Measurements from ENCODE around the gene GYG1.
A peak's percentile ranks its signal among the peaks of the same experiment; 100 is the strongest.
"Not testable (repeated sequence)": the region's sequence is repeated elsewhere in the genome, so short reads cannot be mapped to it uniquely, and the experiment has no call there.

The GYG1 gene

DNA sequence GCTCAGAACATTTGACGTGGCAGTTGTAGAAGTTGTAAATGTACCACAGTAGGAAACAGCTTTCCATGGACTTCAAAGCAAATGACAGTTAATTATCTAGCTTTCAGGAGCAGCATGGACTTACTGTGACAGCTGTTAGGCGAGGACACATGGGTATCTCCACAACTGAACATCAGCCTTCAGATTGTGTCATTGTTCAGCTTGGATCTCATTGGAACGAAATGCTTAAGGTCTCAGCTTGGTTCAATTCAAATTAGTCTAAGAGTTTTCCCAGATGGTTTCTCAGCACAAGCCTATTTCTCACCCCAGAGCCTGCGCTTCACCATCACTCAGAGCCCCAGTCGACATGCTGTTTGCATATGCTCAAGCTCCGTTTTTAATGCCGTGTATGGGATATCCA, 21.1 kb upstream of the GYG1 start:
- Mint-ChIP-seq H3K9me3 (no peaks in the 10 kb centered on the region), H3K4me1 (no peaks in the 10 kb centered on the region), H3K4me3 (no peak overlapping the region), H3K27ac (no peak overlapping the region), H3K27me3 (no peaks in the 10 kb centered on the region), H3K36me3 (no peaks in the 10 kb centered on the region)

DNA sequence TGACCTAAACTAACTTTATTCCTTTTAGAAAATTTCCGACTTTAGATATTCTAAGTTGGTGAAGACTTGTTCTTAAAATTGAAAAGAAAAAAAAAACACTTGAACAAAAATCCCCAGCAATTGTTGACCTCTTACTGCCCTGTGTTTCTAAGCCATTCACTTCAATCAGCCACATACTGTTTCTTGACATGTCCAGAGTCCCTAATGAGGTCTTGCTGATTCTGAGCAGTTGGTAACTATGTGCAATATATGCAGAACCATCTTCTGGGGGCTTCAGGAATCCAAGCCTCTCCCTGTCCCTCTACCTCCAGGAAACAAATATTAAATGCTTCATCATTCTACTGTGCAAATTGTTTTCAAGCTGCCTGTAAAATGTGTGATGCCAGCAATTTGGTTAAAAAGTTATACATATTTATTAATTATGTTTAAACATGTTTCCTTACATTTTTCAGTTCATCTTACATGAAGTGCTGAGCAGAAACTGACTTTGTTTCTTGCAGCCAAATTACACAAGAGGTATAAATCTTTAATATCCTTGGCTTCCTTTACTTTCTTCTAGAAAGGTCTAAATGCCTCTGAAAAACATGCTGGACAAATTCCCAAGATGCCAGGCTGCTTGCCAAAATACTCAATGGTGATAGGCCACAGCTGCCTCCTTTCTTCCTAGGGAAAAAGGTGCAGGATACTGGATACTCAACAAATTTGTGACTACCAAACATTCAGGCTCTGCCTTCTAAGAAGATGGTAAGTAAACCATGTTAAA, 19.8 kb upstream of the GYG1 start:
- Mint-ChIP-seq H3K9me3 (no peaks in the 10 kb centered on the region), H3K4me3 (no peak overlapping the region), H3K4me1 (no peaks in the 10 kb centered on the region), H3K27ac (no peak overlapping the region), H3K36me3 (no peaks in the 10 kb centered on the region), H3K27me3 (no peaks in the 10 kb centered on the region)

DNA sequence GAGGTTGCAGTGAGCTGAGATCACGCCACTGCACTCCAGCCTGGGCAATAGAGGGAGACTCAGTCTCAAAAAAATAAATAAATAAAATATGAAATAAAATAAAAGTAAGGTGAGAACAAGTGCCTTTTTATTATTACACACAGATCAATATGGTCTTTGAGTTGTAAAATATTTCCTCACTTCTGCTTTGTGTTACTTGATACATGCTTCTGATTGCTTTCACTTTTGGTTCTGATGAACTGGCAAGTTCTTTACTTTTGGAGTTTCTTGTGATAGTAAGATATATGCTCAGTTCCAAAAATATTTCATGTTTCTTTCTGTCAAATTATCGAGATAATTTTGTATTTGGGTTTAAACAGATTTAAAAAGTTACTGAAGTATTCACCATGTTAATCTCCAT, 16.6 kb upstream of the GYG1 start:
- H3K4me1 Mint-ChIP-seq = no peaks in the 10 kb centered on the region

GRCh38 chr3:148975248-148975647, 16.1 kb upstream of the GYG1 start:
- H3K9me3 Mint-ChIP-seq = no peaks in the 10 kb centered on the region
- H3K4me3 Mint-ChIP-seq = no peak overlapping the region
- H3K4me1 Mint-ChIP-seq = no peaks in the 10 kb centered on the region
- no peak overlapping the region for H3K27ac Mint-ChIP-seq
- H3K36me3 Mint-ChIP-seq = no peaks in the 10 kb centered on the region
- H3K27me3 Mint-ChIP-seq = no peaks in the 10 kb centered on the region

More for the DNA sequence above, 16.6 kb upstream of the GYG1 start:
- Mint-ChIP-seq H3K4me3 (no peak overlapping the region), H3K27ac (no peak overlapping the region), H3K9me3 (no peaks in the 10 kb centered on the region), H3K27me3 (no peaks in the 10 kb centered on the region), H3K36me3 (no peaks in the 10 kb centered on the region)

DNA sequence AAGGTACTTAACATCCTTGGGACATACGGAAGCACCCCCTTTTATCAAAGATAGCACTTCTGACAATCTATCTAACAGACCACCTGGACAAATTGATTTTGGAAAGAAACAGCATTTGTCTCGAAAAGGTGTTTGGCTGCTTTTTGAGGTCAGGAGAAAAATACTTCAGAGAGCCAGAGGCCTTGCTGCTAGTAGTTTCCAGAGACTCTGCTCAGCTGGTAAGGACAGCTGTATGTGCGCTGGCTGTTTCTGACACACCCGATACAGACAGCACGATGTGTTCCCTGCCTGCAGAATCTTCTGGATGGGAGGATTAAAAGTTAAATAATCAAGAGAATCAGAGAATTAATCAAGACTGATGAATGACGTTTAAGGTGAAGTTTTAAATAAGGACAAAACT, 15.6 kb upstream of the GYG1 start:
- Mint-ChIP-seq H3K9me3 (no peaks in the 10 kb centered on the region), H3K27me3 (no peaks in the 10 kb centered on the region), H3K4me3 (no peak overlapping the region), H3K27ac (no peak overlapping the region), H3K4me1 (no peaks in the 10 kb centered on the region), H3K36me3 (no peaks in the 10 kb centered on the region)

- H3K4me3 Mint-ChIP-seq = no peak overlapping the region
- H3K4me1 Mint-ChIP-seq = no peaks in the 10 kb centered on the region
- H3K36me3 Mint-ChIP-seq = no peaks in the 10 kb centered on the region
- H3K27me3 Mint-ChIP-seq = no peaks in the 10 kb centered on the region
- H3K9me3 Mint-ChIP-seq = no peaks in the 10 kb centered on the region
- no peak overlapping the region for H3K27ac Mint-ChIP-seq
Observed at GRCh38 chr3:148981273-148981672, 10.1 kb upstream of the GYG1 start.

GRCh38 chr3:148987551-148987950, 3.8 kb upstream of the GYG1 start:
- not testable (repeated sequence) for H3K9me3 Mint-ChIP-seq, H3K27ac Mint-ChIP-seq, H3K4me3 Mint-ChIP-seq, H3K27me3 Mint-ChIP-seq, H3K36me3 Mint-ChIP-seq
- H3K4me1 Mint-ChIP-seq = peaks cover 12% of the 10 kb centered on the region

DNA sequence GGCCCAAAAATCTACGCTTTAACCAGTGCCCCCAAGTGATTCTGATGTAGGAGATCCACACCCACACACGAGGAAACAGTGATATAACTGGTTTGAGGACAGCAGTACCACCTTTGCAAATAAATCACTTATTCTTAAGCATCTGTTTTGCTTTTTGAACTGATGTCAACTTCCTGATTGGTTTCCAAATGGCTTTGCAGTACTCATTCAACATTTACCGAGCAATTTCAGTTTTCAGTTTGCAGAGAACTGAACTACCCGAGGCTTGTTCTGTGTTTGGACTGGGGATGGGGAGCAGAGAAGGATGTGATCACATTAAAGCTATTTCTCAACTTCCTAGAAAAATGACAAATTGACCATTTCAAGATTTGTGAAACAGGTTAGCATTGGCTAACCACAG, 1.1 kb upstream of the GYG1 start:
- Mint-ChIP-seq H3K36me3 (no peaks in the 10 kb centered on the region), H3K27ac (no peak overlapping the region), H3K4me3 (peak overlapping the region; percentile 84), H3K9me3 (no peaks in the 10 kb centered on the region), H3K27me3 (no peaks in the 10 kb centered on the region), H3K4me1 (peaks cover 24% of the 10 kb centered on the region)

- Mint-ChIP-seq H3K27ac (peak overlapping the region; percentile 93), H3K9me3 (no peaks in the 10 kb centered on the region), H3K27me3 (no peaks in the 10 kb centered on the region), H3K36me3 (peaks cover 3% of the 10 kb centered on the region), H3K4me1 (peaks cover 30% of the 10 kb centered on the region), H3K4me3 (peak overlapping the region; percentile 91)
Observed at GRCh38 chr3:148992027-148992634, 791 bp downstream of the GYG1 start.

DNA sequence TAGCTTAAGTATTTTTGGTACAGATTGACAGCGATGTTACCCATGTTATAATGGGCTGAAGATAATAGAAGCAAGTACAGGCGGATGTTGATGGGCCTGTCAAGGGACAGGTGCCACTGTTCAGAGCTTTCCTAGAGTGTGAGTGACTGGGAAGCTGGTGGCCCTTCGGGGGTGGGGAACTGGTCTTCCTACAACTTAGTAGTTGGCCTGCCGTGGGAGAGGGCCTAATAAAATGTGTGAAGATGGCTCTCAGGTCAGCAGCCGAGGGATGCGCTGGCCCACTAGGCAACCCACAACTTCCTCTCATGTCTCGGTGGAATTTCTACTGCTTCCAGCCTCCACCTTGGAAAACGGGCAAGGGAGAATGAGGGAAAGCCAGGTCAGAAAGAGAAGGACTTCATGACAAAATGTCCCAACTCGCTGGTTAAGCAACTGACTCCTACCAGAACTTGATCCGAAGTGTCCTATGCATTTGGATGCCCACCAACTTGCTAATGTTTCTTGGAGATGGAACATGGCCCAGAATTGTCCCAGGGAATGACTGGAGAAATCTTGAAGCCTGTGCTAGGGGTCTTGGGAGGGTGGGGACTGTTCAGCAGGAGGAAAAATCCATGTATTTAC, 1.4 kb downstream of the GYG1 start:
- H3K4me1 Mint-ChIP-seq = peaks cover 32% of the 10 kb centered on the region
- H3K36me3 Mint-ChIP-seq = peaks cover 3% of the 10 kb centered on the region
- H3K4me3 Mint-ChIP-seq = peak overlapping the region; percentile 91
- no peaks in the 10 kb centered on the region for H3K9me3 Mint-ChIP-seq
- H3K27ac Mint-ChIP-seq = peak overlapping the region; percentile 93
- no peaks in the 10 kb centered on the region for H3K27me3 Mint-ChIP-seq

DNA sequence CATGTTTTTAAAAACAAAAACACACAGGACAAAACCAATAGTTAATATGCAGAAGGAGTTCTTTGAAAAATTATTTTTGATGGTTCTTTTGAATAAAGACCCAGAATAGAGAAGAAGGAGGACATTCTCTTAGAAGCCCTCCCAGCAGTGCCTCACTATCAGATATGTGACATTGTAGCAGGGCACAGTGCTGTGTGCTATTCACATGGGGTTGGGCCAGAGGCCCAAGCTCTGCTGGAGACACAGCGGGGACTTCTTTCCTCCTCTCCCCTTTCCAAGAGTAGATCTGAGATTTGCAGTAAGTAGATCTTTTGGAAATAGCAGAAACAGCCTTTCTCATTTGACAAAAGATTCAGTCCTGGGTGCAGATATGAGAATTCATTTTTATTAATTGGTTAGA, 6.3 kb downstream of the GYG1 start:
- Mint-ChIP-seq H3K9me3 (no peaks in the 10 kb centered on the region), H3K27me3 (no peaks in the 10 kb centered on the region), H3K36me3 (peaks cover 7% of the 10 kb centered on the region), H3K27ac (no peak overlapping the region), H3K4me1 (peaks cover 48% of the 10 kb centered on the region), H3K4me3 (no peak overlapping the region)

DNA sequence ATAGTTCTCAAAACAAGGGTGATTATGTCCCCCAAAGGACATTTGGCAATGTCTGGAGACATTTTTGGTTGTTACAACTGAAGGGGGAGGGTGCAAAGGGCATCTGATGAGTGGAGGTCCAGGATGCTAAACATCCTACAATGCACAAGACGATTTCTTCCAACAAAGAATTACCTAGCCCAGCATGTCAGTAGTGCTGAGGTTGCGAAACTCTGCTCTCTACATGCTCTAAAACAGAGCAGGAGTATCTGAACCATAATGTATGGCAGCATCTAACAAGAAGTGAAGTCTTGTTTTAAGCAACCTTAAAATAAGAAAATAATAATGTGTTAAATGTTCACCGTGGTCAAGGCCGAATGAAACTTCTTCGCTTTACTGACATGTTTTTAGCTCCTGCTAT, 7.0 kb downstream of the GYG1 start:
- H3K36me3 Mint-ChIP-seq = peaks cover 7% of the 10 kb centered on the region
- H3K9me3 Mint-ChIP-seq = no peaks in the 10 kb centered on the region
- H3K4me3 Mint-ChIP-seq = no peak overlapping the region
- peaks cover 41% of the 10 kb centered on the region for H3K4me1 Mint-ChIP-seq
- H3K27ac Mint-ChIP-seq = peak overlapping the region; percentile 11
- H3K27me3 Mint-ChIP-seq = no peaks in the 10 kb centered on the region

- H3K9me3 Mint-ChIP-seq = no peaks in the 10 kb centered on the region
- H3K27me3 Mint-ChIP-seq = no peaks in the 10 kb centered on the region
- H3K4me1 Mint-ChIP-seq = peaks cover 36% of the 10 kb centered on the region
- H3K27ac Mint-ChIP-seq = peak overlapping the region; percentile 11
- H3K4me3 Mint-ChIP-seq = no peak overlapping the region
- peaks cover 7% of the 10 kb centered on the region for H3K36me3 Mint-ChIP-seq
Observed at GRCh38 chr3:148998715-148999423, 7.5 kb downstream of the GYG1 start.

DNA sequence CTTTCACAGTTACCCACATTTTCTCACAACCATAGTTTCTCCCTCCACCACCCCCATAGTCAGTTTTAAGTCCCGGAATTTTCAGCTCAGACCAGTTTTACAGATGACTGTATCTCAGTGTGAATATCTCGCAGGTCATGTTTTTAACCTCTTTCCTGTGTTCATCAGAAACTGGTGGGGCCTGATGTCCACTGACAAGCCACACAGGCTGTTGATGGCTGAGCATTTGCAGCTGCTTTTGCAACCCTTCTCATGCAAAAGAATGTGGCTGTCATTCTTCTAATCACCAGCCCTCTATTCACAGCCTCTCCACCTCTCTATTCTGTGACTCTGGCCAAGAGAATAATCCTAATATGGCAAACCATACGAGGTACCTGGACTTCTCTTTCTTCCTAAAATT, 8.5 kb downstream of the GYG1 start:
- H3K9me3 Mint-ChIP-seq = no peaks in the 10 kb centered on the region
- H3K27me3 Mint-ChIP-seq = no peaks in the 10 kb centered on the region
- peak overlapping the region; percentile 19 for H3K27ac Mint-ChIP-seq
- H3K4me1 Mint-ChIP-seq = peaks cover 36% of the 10 kb centered on the region
- peaks cover 9% of the 10 kb centered on the region for H3K36me3 Mint-ChIP-seq
- H3K4me3 Mint-ChIP-seq = no peak overlapping the region

DNA sequence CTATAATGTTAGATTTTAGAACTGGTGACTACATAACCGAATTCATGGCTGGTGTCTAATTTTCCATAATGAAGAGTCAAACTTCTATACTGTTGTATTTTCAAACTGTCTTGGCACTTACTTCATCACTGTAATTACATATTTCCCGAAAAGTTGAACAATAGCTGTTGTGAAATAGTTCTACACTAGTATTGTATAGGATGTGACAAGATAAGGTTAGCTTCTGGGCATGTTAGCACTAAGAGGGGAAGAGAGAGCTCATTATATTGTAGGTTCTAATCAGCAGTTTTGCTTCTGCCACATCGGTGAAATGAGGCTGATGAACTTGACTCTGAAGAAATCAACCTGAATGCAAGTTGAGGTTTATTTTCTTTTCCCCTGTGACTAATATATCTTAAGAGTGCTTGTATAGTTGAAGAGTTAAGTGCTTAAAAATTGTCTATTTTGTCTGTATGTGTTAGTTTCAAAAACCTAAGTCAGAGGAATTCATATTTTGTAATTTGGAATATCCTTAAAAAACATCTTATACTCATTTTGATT, 8.9 kb downstream of the GYG1 start:
- Mint-ChIP-seq H3K4me3 (no peak overlapping the region), H3K4me1 (peaks cover 36% of the 10 kb centered on the region), H3K9me3 (no peaks in the 10 kb centered on the region), H3K27ac (no peak overlapping the region), H3K27me3 (no peaks in the 10 kb centered on the region), H3K36me3 (peaks cover 9% of the 10 kb centered on the region)

GRCh38 chr3:149001727-149002126, 10.4 kb downstream of the GYG1 start:
- Mint-ChIP-seq H3K9me3 (no peaks in the 10 kb centered on the region), H3K27ac (no peak overlapping the region), H3K36me3 (peaks cover 6% of the 10 kb centered on the region), H3K4me1 (peaks cover 34% of the 10 kb centered on the region), H3K4me3 (no peak overlapping the region), H3K27me3 (no peaks in the 10 kb centered on the region)
